ENCODE measurements around the gene KRTAP4-9.
"Not testable (repeated sequence)": the region's sequence is repeated elsewhere in the genome, so short reads cannot be mapped to it uniquely, and the experiment has no call there.

Gene KRTAP4-9

DNA sequence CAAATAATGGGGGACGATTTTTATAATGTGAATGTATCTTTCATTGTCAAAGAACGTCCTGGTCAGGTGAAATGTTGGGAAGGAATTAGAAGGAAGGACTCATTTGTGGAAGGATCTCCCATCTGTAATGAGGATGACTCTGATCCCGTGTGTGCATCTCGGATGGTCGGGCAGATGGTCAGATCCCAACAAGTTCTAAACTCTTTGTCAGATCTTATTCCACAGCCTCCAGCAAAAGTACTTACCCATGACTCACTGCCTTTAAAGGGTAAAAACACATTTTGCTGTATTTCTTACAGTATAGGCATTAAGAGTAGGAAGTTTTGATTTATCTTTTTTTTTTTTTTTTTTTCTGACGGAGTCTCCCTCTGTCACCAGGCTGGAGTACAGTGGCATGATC, 6.7 kb upstream of the KRTAP4-9 start:
- DNase-seq = no peak

GRCh38 chr17:41099682-41100480, 5.3 kb upstream of the KRTAP4-9 start:
- DNase-seq = not testable (repeated sequence)

- DNase-seq = no peak
These were observed 3.5 kb upstream of the KRTAP4-9 start, which contains the start of gene KRTAP4-16 for GRCh38 chr17:41101586-41102259. TSS of gene KRTAP4-16 (minus strand) at chr17:41102209. CDS start at chr17:41102209, 0 bp downstream.

GRCh38 chr17:41103896-41104295, 1.3 kb upstream of the KRTAP4-9 start:
- DNase-seq = no peak

GRCh38 chr17:41104386-41105038, 677 bp upstream of the KRTAP4-9 start:
- not testable (repeated sequence) for DNase-seq

DNA sequence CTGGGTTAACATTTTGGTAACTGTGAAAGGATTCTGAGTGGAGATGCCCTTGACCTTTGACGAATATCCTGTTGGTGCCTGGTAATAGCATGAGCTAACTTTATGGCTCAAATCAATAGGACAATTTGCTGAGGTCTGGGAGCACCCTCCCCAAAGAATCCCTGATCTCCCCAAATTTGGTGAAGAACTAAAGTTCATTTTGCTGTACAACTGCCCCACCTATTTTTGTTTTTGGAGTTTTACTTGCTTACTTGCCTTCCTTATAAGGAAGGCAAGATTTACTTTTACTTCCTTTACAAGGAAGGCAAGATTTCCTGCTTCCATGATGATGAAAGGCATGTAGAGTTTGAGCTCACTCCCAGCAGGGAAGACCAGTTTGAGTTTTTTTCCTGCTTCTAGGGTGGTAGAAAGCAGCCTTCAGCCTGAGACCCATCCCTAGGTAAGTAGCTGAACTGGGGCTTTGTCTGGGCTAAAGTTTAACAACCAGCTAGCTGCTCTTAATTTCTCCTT, 2.8 kb downstream of the KRTAP4-9 start:
- DNase-seq = no peak

GRCh38 chr17:41108728-41109386, 3.7 kb downstream of the KRTAP4-9 start:
- not testable (repeated sequence) for DNase-seq

- no peak for DNase-seq
These were observed 6.1 kb downstream of the KRTAP4-9 start for GRCh38 chr17:41111151-41111885.

GRCh38 chr17:41116297-41116696, 11.1 kb downstream of the KRTAP4-9 start:
- DNase-seq = peak in 1 of 2 donors; percentile 33

GRCh38 chr17:41117846-41118386, 12.7 kb downstream of the KRTAP4-9 start, which contains the start of gene KRTAP4-11:
TSS of gene KRTAP4-11 (minus strand) at chr17:41118373. CDS start at chr17:41118315, 58 bp downstream.
- DNase-seq = not testable (repeated sequence)

DNA sequence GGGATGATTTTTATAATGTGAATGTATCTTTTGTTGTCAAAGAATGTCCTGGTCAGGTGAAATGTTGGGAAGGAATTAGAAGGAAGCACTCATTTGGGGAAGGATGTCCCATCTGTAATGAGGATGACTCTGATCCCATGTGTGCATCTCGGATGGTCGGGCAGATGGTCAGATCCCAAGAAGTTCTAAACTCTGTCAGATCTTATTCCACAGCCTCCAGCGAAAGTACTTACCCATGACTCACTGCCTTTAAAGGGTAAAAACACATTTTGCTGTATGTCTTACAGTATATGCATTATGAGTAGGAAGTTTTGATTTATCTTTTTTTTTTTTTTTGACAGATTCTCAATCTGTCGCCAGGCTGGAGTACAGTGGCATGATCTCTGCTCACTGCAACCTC, 13.5 kb downstream of the KRTAP4-9 start:
- no peak for DNase-seq

DNA sequence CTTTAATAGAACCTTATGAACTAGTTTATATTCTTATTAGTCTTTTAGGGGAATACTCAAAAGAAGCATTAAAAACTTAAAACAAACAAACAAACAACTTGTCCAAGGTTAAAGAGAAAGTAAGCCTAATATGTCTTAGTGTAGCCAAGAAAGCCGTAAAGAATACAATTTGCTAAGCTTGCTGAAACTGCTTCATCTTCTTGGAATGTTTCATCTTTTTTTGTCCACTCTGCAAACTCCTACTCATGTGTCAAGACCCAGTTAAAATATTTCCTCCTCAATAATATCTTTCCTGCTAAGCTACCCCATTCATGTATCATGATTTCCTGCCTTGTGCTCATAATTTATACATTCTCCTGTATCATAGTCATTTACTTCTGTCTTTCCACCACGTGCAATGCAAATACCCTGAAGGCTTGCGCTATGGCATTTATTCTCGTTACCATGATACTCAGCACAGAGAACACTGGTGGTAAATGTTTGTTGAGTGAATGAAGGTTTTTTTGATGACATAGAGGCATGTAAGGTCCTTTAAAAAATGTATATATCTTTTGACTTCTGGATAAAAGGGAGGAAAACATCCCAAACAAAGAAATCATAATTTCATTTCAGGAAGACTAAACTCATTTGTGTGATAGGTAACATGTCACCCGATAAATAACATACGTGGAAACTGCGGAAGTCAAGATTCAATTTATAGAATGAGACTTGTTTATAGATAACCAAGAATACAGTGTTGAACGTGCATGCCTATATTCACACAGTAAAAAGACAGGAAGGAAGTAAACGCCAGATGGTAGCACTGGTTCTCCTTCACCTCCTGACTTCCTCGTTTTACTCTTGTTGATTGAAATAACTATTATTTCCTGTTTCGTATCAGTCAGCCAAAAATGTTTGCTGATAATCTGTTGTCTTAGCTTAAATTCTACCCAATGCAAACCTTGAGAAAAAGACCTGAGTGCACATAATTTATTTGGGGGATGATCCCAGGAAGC, 14.8 kb downstream of the KRTAP4-9 start:
- DNase-seq = peak; percentile 24 to 35

GRCh38 chr17:41121742-41122141, 16.6 kb downstream of the KRTAP4-9 start:
- no peak for DNase-seq

GRCh38 chr17:41123292-41123990, 18.3 kb downstream of the KRTAP4-9 start:
- DNase-seq = not testable (repeated sequence)

DNA sequence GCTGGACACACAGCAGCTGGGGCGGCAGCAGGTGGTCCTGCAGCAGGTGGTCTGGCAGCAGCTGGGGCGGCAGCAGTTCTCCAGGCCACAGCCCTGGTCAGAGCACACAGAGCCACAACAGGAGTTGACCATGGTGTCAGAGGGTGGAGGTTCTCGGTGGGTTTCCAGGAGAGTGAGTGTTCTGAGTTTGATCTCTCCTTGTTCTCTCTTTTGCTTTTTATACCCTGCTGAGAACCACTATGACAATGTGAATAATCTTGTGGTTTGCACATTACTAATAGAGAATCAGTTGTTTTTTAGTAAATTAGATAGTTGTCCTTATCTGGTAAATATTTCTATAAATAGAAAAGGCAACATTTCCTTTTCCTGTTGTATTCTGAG, 18.8 kb downstream of the KRTAP4-9 start, which contains the start of gene KRTAP4-12:
KRTAP4-12 (minus strand) TSS at position 192 of the 381 bp plus-strand sequence; CDS start at position 132, 60 bp downstream.
- DNase-seq = not testable (repeated sequence)

- DNase-seq = no peak
These were observed 19.9 kb downstream of the KRTAP4-9 start for GRCh38 chr17:41125064-41125463.

GRCh38 chr17:41126412-41126811, 21.2 kb downstream of the KRTAP4-9 start:
- DNase-seq = no peak

DNA sequence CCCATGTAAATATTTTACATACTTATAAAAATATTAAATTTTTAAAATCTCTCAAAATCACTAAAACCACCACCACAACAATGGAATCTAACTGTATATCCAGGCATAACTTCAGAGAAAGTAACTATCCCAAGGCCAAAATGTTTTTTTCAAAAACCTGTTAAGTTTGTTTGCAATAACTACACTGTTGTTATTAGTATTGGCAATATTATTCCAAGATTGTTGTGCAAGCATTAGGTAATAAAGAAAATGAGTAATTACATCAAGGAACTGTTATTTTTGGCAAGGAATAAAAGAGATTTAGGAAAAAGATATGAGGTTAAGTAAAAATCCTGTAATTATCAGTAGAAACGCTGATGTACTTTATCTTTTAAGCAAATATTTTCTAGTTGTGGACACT, 22.2 kb downstream of the KRTAP4-9 start:
- DNase-seq = no peak

DNA sequence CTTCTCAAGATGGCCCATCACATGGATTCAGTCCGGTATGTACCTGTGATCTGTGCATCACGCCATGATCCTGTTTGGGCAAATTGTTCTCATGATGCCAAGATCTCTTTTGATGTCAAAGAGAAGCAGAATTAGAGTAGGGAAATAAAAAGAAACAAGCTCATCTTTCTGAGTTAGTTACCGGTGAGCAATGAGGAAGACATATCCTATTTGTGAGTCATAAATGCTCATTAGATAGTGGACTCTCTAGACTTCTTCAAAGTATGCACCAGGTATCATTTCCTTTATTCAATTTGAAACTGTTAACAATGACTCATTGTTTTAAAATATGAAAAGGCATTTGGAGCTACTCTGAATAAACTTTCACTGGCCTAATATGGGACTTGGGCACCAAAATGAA, 26.8 kb downstream of the KRTAP4-9 start:
- no peak for DNase-seq
